Naive B cell (primary cell): ENCODE data around the gene CAMK1. TPM values are rescaled to one million over a fixed set of nuclear protein-coding genes. Genes with fewer than 3 reads are reported as not detected.

Experiments used
- ATAC-seq, 2 donors: fragments of 150-1000 bp; cut with Tn5 transposase; 2 replicates each; pipeline ENCODE4 v1.10.0; 2021; ENCODE audit warnings: low read depth in 2 of 2, mild to moderate bottlenecking in 2 of 2, moderate library complexity in 2 of 2
- DNase-seq: peaks from one replicate; pipeline ENCODE4 v3.0.0; 2022
- H3K27ac Mint-ChIP-seq, 6 donors: one replicate each; pipeline ENCODE4 v1.8.0; 2020 to 2022; ENCODE audit warnings: mild to moderate bottlenecking in 6 of 6, mixed read lengths in 6 of 6, moderate library complexity in 5 of 6, inconsistent platforms in 2 of 6
- H3K27me3 Mint-ChIP-seq, 3 donors: one replicate each; pipeline ENCODE4 v1.8.0; 2021 to 2022; ENCODE audit warnings: mixed read lengths in 3 of 3, mild to moderate bottlenecking in 1 of 3
- H3K36me3 Mint-ChIP-seq, 2 donors: one replicate each; pipeline ENCODE4 v1.8.0; 2020 to 2022; ENCODE audit warnings: mixed read lengths in 2 of 2, inconsistent platforms in 1 of 2, mild to moderate bottlenecking in 1 of 2
- H3K4me1 Mint-ChIP-seq, 3 donors: one replicate each; pipeline ENCODE4 v1.8.0; 2020 to 2022; ENCODE audit warnings: mixed read lengths in 3 of 3, inconsistent platforms in 1 of 3, mild to moderate bottlenecking in 1 of 3, moderate library complexity in 1 of 3
- H3K4me3 Mint-ChIP-seq, 8 donors: one replicate each; pipeline ENCODE4 v1.8.0; 2020 to 2022; ENCODE audit warnings: mild to moderate bottlenecking in 8 of 8, mixed read lengths in 8 of 8, moderate library complexity in 8 of 8, inconsistent platforms in 2 of 8
- H3K9me3 Mint-ChIP-seq, 7 donors: one replicate each; pipeline ENCODE4 v1.8.0; 2020 to 2022; ENCODE audit warnings: mixed read lengths in 7 of 7, mild to moderate bottlenecking in 5 of 7, inconsistent platforms in 2 of 7, moderate library complexity in 1 of 7
- polyA plus RNA-seq, 6 donors: library from polyadenylated mRNA; unstranded; fragments of 300-500 nt; fragmentation: Illumina TruSeq; gene quantifications; one replicate each; pipeline ENCODE4 v1.2.3, GENCODE V29; 2021; ENCODE audit warnings: low read depth in 6 of 6

Gene CAMK1
- polyA plus RNA-seq, 6 donors from 2014 or later = 0.26 to 2.3 (median 1.2) TPM; not detected in 1

GRCh38 chr3:9806688-9807589, 37.2 kb upstream of the CAMK1 start:
- Mint-ChIP-seq H3K4me3 (peak overlapping the region in 2 of 8 donors; percentile 67 to 82), H3K4me1 (peaks cover 41 to 47% (median 46%) of the 10 kb centered on the region in 3 donors), H3K27ac (no peak overlapping the region), H3K36me3 (peaks cover 8 to 25% of the 10 kb centered on the region in 2 donors), H3K9me3 (no peaks in the 10 kb centered on the region), H3K27me3 (no peaks in the 10 kb centered on the region)
- DNase-seq = no peak
- ATAC-seq = no peak

DNA sequence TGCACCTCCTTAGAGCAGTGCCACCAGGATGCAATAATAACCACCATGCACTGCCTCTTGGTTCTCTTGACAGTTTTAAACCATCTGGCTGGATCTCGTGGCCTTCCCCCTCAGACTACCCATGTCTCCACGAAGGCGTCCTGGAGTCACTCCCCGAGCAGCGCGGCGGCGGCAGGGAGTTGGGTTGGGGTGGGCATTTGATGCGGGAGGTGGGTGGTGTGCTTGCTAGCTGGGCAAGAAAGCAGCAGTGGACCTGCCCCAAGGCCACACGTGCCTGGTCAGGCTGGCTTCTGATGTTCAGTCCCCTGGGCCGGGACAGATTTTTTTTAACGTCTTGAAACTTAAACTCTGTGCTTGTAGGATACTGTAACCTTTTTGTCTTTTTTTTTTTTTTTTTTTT, 36.4 kb upstream of the CAMK1 start:
- DNase-seq (no peak), ATAC-seq (no peak)
- Mint-ChIP-seq H3K9me3 (no peaks in the 10 kb centered on the region), H3K27me3 (no peaks in the 10 kb centered on the region), H3K4me1 (peaks cover 37 to 41% (median 39%) of the 10 kb centered on the region in 3 donors), H3K4me3 (no peak overlapping the region), H3K27ac (peak overlapping the region in 1 of 6 donors; percentile 85), H3K36me3 (peaks cover 8 to 25% of the 10 kb centered on the region in 2 donors)

- ATAC-seq (no peak), DNase-seq (no peak)
- Mint-ChIP-seq H3K9me3 (no peaks in the 10 kb centered on the region), H3K27ac (peak overlapping the region in 1 of 6 donors; percentile 22), H3K36me3 (peaks cover 8 to 25% of the 10 kb centered on the region in 2 donors), H3K27me3 (no peaks in the 10 kb centered on the region), H3K4me1 (peaks cover 28 to 31% (median 30%) of the 10 kb centered on the region in 3 donors), H3K4me3 (no peak overlapping the region)
These were observed 35.2 kb upstream of the CAMK1 start for GRCh38 chr3:9804996-9805395.

GRCh38 chr3:9803494-9803893, 33.7 kb upstream of the CAMK1 start:
- Mint-ChIP-seq H3K36me3 (peaks cover 8 to 25% of the 10 kb centered on the region in 2 donors), H3K9me3 (no peaks in the 10 kb centered on the region), H3K4me1 (peaks cover 17 to 20% (median 19%) of the 10 kb centered on the region in 3 donors), H3K27ac (peak overlapping the region in 4 of 6 donors; percentile 64 to 86 (median 72)), H3K4me3 (no peak overlapping the region), H3K27me3 (no peaks in the 10 kb centered on the region)
- DNase-seq (no peak), ATAC-seq (no peak)

- Mint-ChIP-seq H3K36me3 (peaks cover 14 to 18% of the 10 kb centered on the region in 2 donors), H3K4me1 (peaks cover 19 to 39% (median 23%) of the 10 kb centered on the region in 3 donors), H3K4me3 (no peak overlapping the region), H3K27ac (peak overlapping the region in 1 of 6 donors; percentile 70), H3K27me3 (no peaks in the 10 kb centered on the region), H3K9me3 (no peaks in the 10 kb centered on the region)
- DNase-seq (no peak), ATAC-seq (no peak)
These were observed 30.8 kb upstream of the CAMK1 start for GRCh38 chr3:9800529-9800928.

DNA sequence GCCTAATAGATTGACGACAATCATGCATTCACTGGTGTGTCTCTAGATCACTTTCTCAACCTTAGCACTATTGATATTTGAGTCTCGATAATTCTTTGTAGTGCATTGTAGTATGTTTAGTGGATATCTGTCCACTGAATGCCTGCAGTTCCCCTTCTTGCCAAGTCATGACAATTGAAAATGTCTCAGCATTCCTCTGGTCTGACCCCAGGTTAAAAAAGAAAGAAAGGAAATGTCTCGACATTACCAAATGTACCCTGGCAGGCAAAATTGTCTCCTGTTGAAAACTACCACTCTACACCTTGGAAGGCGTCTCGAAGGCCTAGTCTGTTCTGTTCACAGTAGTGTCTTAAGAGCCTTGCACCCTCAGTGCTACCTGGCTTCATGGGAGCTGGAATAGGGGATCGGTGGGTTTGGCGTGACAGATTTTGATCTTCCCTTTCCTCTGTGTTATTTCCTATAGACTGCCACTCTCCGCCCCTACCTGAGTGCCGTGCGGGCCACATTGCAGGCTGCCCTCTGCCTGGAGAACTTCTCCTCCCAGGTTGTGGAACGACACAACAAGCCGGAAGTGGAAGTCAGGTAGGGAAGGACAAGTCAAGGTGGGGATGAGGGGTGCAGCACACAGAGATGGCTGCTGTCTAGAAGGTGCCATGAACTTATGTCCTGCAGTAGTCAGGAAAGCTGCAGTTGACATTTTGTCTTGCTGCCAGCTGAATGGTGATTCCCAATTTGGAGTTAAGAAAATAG, 27.6 kb upstream of the CAMK1 start:
- Mint-ChIP-seq H3K4me3 (peak overlapping the region in 2 of 8 donors; percentile 6 to 43), H3K9me3 (no peaks in the 10 kb centered on the region), H3K36me3 (peaks cover 7 to 10% of the 10 kb centered on the region in 2 donors), H3K27ac (peak overlapping the region; percentile 12 to 99 (median 66)), H3K4me1 (peaks cover 35 to 54% (median 37%) of the 10 kb centered on the region in 3 donors), H3K27me3 (no peaks in the 10 kb centered on the region)
- ATAC-seq (no peak), DNase-seq (no peak)

DNA sequence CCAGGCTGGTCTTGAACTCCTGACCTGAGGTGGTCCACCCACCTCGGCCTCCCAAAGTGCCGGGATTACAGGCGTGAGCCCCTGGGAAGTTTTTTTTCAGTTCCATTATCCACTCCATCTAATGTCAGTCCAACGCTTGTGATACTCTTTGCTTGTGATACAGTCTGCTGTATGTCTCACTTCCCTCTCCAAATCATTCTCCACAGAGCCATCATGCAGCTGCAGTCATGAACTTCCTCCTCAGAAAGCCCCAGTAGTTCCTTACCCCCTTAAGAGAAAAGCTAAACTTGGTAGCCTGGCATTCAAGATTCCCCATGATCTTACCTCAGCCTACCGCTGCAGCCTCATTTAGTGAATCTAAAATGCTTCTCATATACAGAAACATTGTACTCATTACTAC, 25.5 kb upstream of the CAMK1 start:
- H3K9me3 Mint-ChIP-seq = no peaks in the 10 kb centered on the region
- no peaks in the 10 kb centered on the region for H3K27me3 Mint-ChIP-seq
- DNase-seq (peak; percentile 75), ATAC-seq (peak; percentile 63 to 65)
- peak overlapping the region; percentile 77 to 100 (median 95) for H3K4me3 Mint-ChIP-seq
- peaks cover 12 to 13% of the 10 kb centered on the region in 2 donors for H3K36me3 Mint-ChIP-seq
- peak overlapping the region; percentile 86 to 99 (median 90) for H3K27ac Mint-ChIP-seq
- peaks cover 51 to 71% (median 53%) of the 10 kb centered on the region in 3 donors for H3K4me1 Mint-ChIP-seq

DNA sequence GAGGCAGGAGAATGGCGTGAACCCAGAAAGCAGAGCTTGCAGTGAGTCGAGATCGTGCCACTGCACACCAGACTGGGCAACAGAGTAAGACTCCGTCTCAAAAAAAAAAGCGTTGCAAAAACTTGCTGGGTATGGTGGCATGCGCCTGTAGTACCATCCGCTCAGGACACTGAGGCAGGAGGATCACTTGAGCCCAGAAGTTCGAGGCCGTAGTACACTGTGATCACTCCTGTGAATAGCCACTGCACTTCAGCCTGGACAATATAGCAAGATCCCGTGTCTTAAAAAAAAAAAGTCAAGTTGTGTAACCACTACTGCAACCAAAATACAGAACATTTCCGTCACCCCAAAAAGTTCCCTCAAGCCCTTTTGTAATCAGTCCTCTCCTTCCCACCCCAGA, 24.7 kb upstream of the CAMK1 start:
- DNase-seq = no peak
- no peaks in the 10 kb centered on the region for H3K27me3 Mint-ChIP-seq
- H3K27ac Mint-ChIP-seq = peak overlapping the region in 5 of 6 donors; percentile 86 to 99 (median 93)
- no peaks in the 10 kb centered on the region for H3K9me3 Mint-ChIP-seq
- no peak for ATAC-seq
- peaks cover 55 to 73% (median 57%) of the 10 kb centered on the region in 3 donors for H3K4me1 Mint-ChIP-seq
- peaks cover 18 to 21% of the 10 kb centered on the region in 2 donors for H3K36me3 Mint-ChIP-seq
- H3K4me3 Mint-ChIP-seq = peak overlapping the region; percentile 94 to 100 (median 97)

DNA sequence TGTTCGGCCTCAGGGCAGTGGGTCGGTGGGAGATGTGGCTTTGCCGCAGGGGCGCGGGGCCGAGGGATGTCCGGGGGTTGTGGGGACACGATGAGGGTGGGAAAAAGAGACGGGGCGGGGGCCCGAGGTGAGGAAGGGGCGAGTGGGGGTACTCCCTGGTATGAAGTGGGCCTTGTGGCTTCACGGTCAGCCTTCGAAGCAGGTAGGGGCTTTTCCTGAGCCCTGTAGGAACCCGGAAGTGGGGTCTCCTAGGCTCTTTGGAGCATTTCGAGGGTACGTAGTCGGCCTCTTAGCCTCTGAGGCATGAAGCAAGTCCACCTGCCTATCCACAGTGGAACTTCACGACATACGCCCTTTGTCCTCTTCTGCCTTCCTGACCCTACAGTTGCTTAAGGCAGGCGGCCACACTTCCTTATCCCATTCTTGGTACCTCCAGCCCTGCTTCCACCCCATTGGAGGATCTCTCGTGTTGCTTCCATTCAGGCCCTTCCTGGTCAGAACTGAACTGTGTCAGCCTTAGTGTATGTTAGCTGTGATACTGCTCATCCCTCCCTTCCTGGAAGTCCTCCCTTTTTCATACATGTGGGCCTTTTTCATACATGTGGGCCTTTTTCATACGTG, 23.5 kb upstream of the CAMK1 start:
- no peak for ATAC-seq
- Mint-ChIP-seq H3K27me3 (no peaks in the 10 kb centered on the region), H3K4me3 (peak overlapping the region; percentile 94 to 100 (median 97)), H3K27ac (peak overlapping the region; percentile 97 to 100 (median 100)), H3K9me3 (no peaks in the 10 kb centered on the region), H3K4me1 (peaks cover 59 to 74% (median 62%) of the 10 kb centered on the region in 3 donors), H3K36me3 (peaks cover 24 to 25% of the 10 kb centered on the region in 2 donors)
- no peak for DNase-seq

- H3K27ac Mint-ChIP-seq = peak within 1 kb of the TSS; percentile 97 to 100 (median 100)
- no peaks in the 10 kb centered on the region for H3K27me3 Mint-ChIP-seq
- H3K4me1 Mint-ChIP-seq = peaks cover 62 to 71% (median 65%) of the 10 kb centered on the region in 3 donors
- no peaks in the 10 kb centered on the region for H3K9me3 Mint-ChIP-seq
- peak within 1 kb of the TSS; percentile 94 to 100 (median 97) for H3K4me3 Mint-ChIP-seq
- peak; percentile 71 to 74 for ATAC-seq
- H3K36me3 Mint-ChIP-seq = peaks cover 29 to 30% of the 10 kb centered on the region in 2 donors
- peak; percentile 95 for DNase-seq
These were observed 22.8 kb upstream of the CAMK1 start, which contains the start of the genes ARPC4 and TADA3 for GRCh38 chr3:9792405-9793160. TSS of gene ARPC4 (plus strand) at chr3:9793082. CDS start at chr3:9793122, 40 bp downstream. TSS of gene TADA3 (minus strand) at chr3:9792473. CDS start at chr3:9791466, 1,007 bp downstream.

- DNase-seq (no peak), ATAC-seq (no peak)
- no peaks in the 10 kb centered on the region for H3K9me3 Mint-ChIP-seq
- peaks cover 59 to 67% (median 65%) of the 10 kb centered on the region in 3 donors for H3K4me1 Mint-ChIP-seq
- H3K27me3 Mint-ChIP-seq = no peaks in the 10 kb centered on the region
- peak overlapping the region; percentile 94 to 100 (median 97) for H3K4me3 Mint-ChIP-seq
- H3K27ac Mint-ChIP-seq = peak overlapping the region; percentile 90 to 100 (median 99)
- peaks cover 27 to 33% of the 10 kb centered on the region in 2 donors for H3K36me3 Mint-ChIP-seq
These were observed 22.1 kb upstream of the CAMK1 start for GRCh38 chr3:9791790-9792404.

- Mint-ChIP-seq H3K4me1 (peaks cover 56 to 65% (median 59%) of the 10 kb centered on the region in 3 donors), H3K9me3 (no peaks in the 10 kb centered on the region), H3K27me3 (no peaks in the 10 kb centered on the region), H3K36me3 (peaks cover 35 to 41% of the 10 kb centered on the region in 2 donors), H3K27ac (peak overlapping the region in 1 of 6 donors; percentile 10), H3K4me3 (peak overlapping the region; percentile 42 to 100 (median 95))
- DNase-seq (no peak), ATAC-seq (no peak)
These were observed 21.4 kb upstream of the CAMK1 start for GRCh38 chr3:9791127-9791526.
